GM12872 (cell line): Measurements from ENCODE around the gene CLEC4G.

Experiments
- TF ChIP-seq, protein P1 (sequence below): IDR thresholded peaks from 3 replicates; pipeline ENCODE4 v1.5.1; 2011; ENCODE audit warnings: low read depth, mild to moderate bottlenecking, low read length, moderate library complexity; ENCODE audit not compliant: insufficient read depth

Gene CLEC4G

DNA sequence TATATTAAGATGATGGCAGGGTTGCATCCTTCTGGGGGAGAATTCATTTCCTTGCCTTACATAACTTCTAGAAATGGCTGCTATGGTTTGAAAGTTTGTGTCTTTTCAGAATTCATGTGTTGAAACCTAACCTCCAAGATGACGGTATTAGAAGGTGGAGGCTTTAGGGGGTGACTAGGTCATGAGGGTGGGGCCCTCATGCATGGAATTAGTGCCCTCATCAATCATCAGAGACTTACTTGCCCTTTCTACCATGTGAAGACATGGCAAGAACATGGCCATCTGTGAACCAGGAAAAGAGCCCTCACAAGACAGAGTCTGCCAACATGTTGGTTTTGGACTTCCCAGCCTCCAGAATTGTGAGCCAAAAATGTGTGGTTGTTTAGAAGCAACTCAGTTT is 15.1 kb downstream of the CLEC4G start:
- TF ChIP-seq, protein P1, sequence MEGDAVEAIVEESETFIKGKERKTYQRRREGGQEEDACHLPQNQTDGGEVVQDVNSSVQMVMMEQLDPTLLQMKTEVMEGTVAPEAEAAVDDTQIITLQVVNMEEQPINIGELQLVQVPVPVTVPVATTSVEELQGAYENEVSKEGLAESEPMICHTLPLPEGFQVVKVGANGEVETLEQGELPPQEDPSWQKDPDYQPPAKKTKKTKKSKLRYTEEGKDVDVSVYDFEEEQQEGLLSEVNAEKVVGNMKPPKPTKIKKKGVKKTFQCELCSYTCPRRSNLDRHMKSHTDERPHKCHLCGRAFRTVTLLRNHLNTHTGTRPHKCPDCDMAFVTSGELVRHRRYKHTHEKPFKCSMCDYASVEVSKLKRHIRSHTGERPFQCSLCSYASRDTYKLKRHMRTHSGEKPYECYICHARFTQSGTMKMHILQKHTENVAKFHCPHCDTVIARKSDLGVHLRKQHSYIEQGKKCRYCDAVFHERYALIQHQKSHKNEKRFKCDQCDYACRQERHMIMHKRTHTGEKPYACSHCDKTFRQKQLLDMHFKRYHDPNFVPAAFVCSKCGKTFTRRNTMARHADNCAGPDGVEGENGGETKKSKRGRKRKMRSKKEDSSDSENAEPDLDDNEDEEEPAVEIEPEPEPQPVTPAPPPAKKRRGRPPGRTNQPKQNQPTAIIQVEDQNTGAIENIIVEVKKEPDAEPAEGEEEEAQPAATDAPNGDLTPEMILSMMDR = no peak

- TF ChIP-seq, protein P1 = no peak
Measured at GRCh38 chr19:7715671-7716070, 16.2 kb downstream of the CLEC4G start.

GRCh38 chr19:7710616-7711015 is 21.3 kb downstream of the CLEC4G start:
- TF ChIP-seq, protein P1 = no peak

DNA sequence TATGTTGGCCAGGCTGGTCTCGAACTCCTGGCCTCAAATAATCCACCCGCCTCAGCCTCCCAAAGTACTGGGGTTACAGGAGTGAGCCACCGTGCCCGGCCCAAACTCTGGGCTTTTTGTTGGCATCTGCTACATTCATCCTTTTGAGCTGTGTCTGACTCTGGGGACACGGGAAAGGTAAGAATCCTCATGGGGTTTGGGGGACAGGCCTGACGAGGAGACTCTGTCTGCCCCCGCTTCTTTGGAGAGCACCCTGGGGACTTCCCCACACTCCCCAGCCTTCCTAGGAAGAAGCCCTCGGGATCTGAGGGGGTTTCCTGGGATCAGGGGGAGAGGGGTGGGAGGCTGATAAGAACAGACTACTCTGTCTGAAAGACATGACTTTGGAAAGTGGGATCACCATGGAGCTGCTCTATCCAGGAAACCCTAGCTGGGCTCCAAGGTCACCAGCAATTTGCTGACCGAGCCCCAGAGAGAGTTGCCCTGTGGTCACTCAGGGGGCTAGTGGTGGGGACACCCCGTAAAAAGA is 21.9 kb downstream of the CLEC4G start:
- TF ChIP-seq, protein P1 = no peak

GRCh38 chr19:7706955-7707456 is 24.9 kb downstream of the CLEC4G start:
- TF ChIP-seq, protein P1 = no peak

- TF ChIP-seq, protein P1 = no peak
Measured at GRCh38 chr19:7706188-7706954, 25.5 kb downstream of the CLEC4G start.

DNA sequence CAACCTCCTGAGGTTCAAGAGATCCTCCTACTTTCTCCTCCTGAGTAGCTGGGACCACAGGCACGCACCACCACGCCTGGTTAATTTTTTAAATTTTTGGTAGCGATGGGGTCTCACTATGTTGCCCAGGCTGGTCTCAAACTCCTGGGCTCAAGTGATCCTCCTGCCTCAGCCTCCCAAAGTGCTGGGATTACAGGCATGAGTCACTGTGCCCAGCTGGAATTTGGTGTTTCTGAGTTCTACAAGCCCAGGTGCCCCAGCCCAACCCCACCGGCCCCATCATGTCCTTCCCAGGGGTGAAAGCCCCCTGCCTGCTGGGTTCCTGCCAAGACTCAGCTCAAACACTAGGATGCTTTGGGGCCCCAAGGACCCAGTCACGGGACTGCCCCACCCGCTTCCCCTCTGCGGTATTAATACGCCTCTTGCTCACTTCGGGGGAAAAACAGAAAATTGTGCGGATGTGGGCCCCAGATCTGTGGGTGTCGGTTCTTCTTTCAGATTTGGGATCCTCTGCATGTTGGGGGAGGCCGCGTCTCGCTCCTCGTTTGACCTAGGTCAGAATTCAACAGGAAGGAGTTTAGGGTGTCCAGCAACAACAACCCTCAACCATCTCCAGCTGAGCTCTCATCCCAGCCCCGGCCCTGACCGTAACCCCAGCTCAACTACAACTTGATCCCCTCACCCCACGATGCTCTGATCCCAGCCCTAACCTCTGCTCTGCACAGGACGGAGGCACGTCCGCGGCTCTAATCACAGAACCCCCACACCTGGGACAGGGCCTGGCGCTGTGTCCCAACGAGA is 26.3 kb downstream of the CLEC4G start:
- TF ChIP-seq, protein P1 = no peak
